HEK293T (cell line): ENCODE measurements around the gene LRP5.

Experiments used
- BHLHE40 ChIP-seq: fragments of 450-650 bp; IDR thresholded peaks from 2 replicates; pipeline ENCODE4 v1.6.1; 2016; ENCODE audit warnings: mild to moderate bottlenecking, moderate library complexity, borderline replicate concordance
- FOXA1 ChIP-seq: fragments of 450-650 bp; IDR thresholded peaks from 2 replicates; pipeline ENCODE4 v1.6.1; 2016; ENCODE audit warnings: mild to moderate bottlenecking
- FOXM1 ChIP-seq: fragments of 450-650 bp; IDR thresholded peaks from 2 replicates; pipeline ENCODE4 v1.6.1; 2017; ENCODE audit warnings: mild to moderate bottlenecking, borderline replicate concordance
- NFRKB ChIP-seq: fragments of 450-650 bp; IDR thresholded peaks from 2 replicates; pipeline ENCODE4 v1.6.1; 2016; ENCODE audit warnings: mild to moderate bottlenecking, moderate library complexity
- TARDBP ChIP-seq: fragments of 450-650 bp; IDR thresholded peaks from 2 replicates; pipeline ENCODE4 v1.6.1; 2016
- ZNF384 ChIP-seq: fragments of 450-650 bp; IDR thresholded peaks from 2 replicates; pipeline ENCODE4 v1.6.1; 2016

- TF ChIP-seq TARDBP (no peak), FOXM1 (no peak), ZNF384 (no peak), FOXA1 (no peak), BHLHE40 (no peak), NFRKB (no peak)
These were observed 32.7 kb upstream of the LRP5 start for GRCh38 chr11:68279676-68280075.
